Stimulated activated CD8-positive, alpha-beta memory T cell treated with anti-CD3 and anti-CD28 coated beads, Interleukin-7, amount 100 ng/mL, for 24 hours (primary cell): Measurements from ENCODE around the gene TROAP.
"Not testable (repeated sequence)": the region's sequence is repeated elsewhere in the genome, so short reads cannot be mapped to it uniquely, and the experiment has no call there.

Experiments used
- DNase-seq: peaks from one replicate; pipeline ENCODE4 v3.0.0-alpha.2; 2020; ENCODE audit warnings: low read depth

Gene TROAP

DNA sequence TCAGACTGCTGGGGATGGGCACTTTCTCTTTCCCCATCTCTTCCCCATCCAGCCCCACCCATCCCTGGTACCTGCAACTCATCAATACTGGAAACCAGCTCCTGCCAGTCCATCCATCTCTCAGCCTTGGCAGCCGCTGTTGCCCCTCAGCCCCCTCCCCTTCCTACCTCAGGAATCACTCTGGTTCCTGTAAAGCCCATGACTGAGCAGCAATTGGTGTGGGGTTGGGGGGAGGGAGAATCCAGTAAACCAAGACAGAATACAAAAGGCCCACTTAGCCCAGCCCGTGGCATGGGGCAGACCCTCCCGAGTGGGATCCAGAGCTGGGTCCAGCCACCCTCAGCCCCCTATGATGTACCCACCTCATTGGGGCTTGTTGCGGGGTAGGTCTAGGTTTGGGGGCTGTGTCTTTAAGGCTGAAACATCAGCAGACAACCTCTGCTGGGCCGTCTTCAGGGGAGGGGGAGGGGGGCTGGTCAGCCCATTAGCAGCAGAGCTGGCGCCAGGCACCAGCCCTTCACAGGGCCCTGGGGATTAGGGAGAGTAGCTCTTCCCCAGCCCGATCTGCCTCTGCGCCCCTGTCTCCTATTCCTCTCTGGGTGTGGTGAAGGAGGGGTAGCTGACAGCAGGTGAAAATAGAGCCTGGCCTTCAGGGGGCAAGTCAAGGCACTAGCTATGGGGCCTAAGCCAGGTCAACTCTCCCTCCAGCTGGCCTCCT, 28.8 kb upstream of the TROAP start:
- no peak for DNase-seq

DNA sequence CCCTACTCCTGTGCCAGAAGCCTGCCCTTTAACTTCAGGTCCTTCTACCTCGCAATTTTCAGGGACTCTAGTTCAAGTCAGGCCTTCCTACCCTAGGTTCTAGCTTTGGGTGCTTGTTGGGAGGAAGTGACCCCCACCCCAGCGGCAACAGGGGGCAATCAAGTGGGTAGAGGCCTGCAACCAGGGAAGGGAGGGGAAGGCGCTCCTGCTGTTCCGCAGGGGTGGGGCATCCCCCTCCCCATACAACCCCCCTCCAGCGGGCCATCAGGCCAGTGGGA, 28.3 kb upstream of the TROAP start:
- DNase-seq = no peak

DNA sequence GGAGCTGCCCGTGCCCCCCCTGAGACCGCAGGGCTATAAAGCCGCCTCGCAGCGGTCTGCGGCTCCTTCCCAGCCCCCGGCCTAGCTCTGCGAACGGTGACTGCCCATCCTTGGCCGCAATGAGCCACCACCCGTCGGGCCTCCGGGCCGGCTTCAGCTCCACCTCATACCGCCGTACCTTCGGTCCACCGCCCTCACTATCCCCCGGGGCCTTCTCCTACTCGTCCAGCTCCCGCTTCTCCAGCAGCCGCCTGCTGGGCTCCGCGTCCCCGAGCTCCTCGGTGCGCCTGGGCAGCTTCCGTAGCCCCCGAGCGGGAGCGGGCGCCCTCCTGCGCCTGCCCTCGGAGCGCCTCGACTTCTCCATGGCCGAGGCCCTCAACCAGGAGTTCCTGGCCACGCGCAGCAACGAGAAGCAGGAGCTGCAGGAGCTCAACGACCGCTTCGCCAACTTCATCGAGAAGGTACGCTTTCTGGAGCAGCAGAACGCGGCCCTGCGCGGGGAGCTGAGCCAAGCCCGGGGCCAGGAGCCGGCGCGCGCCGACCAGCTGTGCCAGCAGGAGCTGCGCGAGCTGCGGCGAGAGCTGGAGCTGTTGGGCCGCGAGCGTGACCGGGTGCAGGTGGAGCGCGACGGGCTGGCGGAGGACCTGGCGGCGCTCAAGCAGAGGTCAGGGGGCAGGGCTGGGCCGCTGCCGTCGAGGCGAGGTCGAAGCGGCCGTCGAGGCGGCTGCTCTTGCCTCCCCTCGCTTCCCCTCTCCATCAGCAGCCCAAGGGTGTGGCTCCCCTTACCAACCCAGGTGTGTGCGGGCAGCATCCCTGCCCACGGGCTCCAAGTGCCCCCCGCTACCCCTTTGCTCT, 27.7 kb upstream of the TROAP start, which contains the start of gene PRPH:
Gene PRPH, plus strand, starts transcription at position 66 of the 855 bp plus-strand sequence. Its CDS starts 54 bp downstream, at position 120.
- no peak for DNase-seq

DNA sequence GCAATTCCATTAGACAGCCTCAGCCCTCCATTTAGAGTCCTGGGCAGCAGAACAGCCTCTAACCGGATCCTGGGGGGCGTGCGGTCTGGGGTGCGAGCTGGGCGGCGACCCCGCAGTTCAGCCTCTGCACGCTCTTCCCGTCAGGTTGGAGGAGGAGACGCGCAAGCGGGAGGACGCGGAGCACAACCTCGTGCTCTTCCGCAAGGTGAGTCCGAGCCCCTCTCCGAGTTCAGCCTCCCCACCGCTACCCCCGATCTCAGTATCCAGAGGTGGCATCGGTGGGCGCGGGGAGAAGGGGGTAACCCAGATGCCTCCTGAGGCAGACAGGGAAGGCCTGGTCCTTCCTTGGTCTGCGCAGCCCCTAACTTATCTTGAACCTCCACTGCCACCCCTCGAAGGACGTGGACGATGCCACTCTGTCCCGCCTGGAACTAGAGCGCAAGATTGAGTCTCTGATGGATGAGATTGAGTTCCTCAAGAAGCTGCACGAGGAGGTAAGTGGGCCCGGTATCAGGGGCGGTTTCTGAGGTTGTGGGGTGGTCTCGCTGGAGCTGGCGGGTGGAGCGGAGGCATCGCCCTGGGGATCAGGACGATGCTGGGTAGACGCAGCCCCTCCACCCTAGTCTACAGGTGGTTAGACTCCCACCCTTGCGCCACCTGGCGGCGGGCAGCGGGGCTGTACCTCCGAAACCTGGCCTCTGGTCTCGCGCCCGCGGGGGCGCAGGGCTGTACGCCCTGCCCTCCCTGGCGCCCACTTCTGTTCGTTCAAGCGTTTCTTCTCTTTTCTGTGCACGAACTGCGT, 26.8 kb upstream of the TROAP start:
- peak; percentile 43 for DNase-seq

DNA sequence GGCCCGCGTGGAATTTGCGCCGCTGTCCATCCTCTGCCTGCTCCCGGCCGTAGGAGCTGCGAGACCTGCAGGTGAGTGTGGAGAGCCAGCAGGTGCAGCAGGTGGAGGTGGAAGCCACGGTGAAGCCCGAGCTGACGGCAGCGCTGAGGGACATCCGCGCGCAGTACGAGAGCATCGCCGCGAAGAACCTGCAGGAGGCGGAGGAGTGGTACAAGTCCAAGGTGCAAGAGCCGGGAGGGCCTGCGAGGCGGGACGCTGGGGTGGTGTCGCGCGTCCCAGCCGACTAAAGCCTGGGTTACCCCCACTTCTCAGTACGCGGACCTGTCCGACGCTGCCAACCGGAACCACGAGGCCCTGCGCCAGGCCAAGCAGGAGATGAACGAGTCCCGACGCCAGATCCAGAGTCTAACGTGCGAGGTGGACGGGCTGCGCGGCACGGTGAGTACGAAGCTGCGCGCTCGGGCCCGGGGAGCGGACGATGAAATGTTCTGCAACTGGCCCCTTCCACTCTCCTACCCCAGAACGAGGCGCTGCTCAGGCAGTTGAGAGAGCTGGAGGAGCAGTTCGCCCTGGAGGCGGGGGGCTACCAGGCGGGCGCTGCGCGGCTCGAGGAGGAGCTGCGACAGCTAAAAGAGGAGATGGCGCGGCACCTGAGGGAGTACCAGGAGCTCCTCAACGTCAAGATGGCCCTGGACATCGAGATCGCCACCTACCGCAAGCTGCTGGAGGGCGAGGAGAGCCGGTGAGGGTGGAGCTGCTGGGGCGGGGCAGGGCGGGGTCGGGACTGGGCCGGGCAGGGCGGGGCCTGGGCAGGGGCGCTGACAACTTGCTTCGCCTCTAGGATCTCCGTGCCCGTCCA, 26.0 kb upstream of the TROAP start:
- no peak for DNase-seq

DNA sequence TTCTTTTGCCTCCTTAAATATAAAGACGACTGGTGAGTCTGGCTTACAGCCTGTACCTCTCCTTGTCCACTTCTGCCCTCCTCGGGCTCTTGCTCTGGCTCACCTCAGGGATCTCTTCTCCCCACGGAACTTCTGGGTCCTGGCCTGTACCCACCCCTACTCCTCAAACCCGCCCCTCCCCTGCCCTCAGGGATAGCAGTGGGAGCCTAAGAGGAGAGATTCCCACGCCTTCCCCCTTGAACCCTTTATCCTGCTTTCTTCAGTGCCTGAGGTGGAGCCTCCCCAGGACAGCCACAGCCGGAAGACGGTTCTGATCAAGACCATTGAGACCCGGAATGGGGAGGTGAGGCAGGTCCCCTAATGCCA, 25.4 kb upstream of the TROAP start:
- DNase-seq = no peak

DNA sequence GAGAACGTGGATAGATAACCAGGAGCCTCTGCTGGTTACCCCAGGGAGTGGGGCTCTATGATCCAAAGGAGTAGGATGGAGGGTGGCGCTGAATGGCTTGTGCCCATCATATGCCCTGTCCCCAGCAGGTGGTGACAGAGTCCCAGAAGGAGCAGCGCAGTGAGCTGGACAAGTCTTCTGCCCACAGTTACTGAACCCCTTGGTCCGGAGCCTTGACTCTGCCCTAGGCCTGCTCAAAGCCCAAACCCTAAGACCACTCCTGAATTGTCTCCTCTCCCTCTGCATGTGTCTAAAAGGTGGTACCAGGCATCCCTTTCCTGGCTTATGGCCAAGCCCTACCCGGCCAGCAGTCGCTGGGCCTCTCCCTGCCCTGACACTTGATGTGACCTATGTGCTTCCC, 24.9 kb upstream of the TROAP start:
- no peak for DNase-seq

DNA sequence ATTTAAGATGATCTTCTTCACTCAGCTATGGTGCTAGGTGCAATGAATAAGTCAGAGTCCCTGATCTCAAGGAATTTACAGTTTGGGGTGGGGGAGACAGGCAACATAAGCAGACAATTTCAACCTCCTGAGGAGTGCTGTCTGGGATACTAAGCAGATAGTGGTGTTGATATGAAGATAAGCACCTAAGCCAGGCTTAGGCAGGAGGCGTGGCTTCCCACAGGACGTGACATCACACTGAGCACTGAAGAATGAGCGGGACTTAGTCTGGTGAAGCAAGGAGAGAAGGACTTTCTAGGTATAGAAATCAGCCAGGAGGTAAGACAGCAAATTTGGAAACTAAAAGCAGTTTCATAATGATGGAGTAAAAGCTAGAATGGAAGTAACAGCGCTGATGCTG, 21.3 kb upstream of the TROAP start:
- no peak for DNase-seq

DNA sequence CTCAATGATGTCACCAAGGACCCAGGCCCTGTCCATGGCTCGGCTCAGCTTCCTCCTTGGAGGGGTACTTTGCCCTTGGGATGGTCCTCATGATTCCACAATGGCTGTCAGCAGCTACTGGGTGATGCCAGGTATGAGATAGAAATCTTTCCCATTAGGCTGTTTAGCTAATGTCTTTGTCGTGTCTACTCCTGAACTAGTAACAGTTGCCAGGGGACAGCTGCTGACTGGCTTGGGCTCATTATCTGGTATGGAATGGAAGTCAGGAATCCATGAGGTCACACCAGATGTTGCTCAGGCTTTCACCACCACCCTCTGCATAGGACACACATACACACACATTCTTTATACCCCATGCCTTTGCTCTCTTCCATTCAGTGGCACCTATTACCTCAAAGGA, 18.9 kb upstream of the TROAP start:
- no peak for DNase-seq

DNA sequence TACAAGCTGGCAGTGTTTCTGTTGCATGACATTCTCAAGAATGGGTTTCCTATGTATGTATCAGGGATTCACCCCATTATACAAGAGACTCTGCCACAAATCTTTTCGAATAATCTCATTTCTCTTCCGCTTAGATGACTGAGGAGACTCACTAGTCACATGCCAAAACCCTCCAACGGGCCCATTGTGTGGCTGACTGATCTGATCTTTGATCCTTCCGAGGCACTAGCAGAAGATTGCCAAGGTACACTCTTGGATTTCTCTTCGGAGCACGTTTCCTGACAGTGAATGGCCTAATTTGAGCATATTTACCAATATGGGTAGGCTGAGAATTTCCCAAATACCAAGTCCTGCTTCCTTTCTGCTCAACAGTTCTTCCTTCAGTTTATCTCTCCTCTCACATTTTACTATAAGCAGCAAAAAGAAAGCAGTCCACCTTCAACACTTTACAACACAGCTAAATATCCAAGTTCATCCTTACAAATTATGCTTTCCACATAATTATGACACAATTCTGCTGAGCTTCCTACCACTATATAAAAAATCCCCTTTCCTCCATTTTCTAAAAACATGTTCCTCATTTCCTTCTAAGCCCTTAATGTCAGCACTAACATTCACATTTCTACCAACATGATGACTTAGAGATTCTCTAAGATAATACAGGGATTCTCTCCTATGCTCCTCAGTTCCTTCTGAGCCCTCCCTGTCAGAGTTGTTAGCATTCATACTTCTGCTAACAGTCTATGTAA, 17.1 kb upstream of the TROAP start:
- no peak for DNase-seq

DNA sequence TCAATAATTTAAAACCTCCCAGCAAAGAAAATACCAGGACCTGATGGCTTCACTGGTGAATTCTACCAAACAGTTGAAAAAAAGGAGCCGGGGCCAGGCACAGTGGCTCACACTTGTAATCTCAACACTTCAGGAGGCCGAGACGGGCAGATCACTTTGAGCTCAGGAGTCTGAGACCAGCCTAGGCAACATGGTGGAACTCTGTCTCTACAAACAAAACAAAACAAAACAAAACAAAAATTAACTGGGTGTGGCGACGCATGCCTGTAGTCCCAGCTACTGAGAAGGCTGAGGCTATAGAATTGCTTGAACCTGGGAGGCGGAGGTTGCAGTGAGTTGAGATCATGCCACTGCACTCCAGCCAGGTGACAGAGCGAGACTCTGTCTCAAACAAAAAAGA, 13.7 kb upstream of the TROAP start:
- no peak for DNase-seq

DNA sequence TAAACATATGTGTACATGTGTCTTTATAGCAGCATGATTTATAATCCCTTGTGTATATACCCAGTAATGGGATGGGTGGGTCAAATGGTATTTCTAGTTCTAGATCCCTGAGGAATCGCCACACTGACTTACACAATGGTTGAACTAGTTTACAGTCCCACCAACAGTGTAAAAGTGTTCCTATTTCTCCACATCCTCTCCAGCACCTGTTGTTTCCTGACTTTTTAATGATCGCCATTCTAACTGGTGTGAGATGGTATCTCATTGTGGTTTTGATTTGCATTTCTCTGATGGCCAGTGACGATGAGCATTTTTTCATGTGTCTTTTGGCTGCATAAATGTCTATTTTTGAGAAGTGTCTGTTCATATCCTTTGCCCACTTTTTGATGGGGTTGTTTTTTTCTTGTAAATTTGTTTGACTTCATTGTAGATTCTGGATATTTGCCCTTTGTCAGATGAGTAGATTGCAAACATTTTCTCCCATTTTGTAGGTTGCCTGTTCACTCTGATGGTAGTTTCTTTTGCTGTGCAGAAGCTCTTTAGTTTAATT, 12.5 kb upstream of the TROAP start:
- DNase-seq = not testable (repeated sequence)

DNA sequence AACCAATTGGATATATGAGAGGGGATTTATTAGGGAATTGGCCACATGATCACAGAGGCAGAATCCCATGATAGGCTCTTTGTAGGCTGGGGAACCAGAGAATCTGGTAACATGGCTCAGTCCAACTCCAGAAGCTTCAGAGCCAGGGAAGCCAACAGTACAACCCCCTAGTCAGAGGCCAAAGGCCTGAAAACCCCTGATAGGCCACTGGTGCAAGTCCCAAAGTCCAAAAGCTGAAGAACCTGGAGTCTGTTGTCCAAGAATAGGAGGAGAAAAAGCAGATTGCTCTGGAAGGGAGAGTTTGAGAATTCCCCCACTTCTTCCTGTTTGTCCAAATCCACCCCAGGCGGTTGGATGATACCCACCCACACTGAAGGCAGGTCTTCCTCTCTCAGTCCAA, 8.2 kb upstream of the TROAP start:
- no peak for DNase-seq

DNA sequence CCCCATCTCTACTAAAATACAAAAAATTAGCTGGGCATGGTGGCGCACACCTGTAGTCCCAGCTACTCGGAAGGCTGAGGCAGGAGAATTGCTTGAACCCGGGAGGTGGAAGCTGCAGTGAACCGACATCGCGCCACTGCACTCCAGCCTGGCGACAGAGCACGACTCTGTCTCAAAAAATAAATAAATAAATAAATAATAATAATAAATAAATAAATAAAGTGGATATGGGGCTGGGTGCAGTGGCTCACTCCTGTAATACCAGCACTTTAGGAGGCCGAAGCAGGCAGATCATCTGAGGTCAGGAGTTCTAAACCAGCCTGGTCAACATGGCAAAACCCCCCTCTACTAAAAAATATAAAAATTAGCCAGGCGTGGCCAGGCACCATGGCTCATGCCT, 5.9 kb upstream of the TROAP start:
- not testable (repeated sequence) for DNase-seq

DNA sequence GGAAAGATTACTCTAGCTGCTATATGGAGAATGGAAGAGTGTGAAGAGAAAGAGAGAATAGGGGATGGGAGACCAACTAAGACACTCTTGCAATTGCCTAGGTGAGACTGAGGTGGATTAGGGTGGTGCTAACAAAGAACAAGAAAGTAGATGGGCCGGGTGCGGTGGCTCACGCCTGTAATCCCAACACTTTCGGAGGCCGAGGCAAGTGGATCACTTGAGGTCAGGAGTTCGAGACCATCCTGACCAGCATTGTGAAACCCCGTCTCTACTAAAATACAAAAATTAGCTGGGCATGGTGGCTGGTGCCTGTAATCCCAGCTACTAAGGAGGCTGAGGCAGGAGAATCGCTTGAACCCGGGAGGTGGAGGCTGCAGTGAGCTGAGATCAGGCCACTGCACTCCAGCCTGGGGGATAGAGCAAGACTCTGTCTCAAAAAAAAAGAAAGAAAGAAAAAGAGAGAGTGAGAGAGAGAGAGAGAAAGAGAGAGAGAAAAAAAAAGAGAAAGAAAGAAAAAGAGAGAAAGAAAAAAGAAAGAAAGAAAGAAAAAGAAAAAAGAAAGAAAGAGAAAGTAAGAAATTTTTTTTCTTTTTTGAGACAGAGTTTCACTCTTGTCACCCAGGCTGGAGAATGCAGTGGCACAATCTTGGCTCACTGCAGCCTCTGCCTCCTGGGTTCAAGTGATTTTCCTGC, 2.5 kb upstream of the TROAP start:
- DNase-seq = not testable (repeated sequence)

DNA sequence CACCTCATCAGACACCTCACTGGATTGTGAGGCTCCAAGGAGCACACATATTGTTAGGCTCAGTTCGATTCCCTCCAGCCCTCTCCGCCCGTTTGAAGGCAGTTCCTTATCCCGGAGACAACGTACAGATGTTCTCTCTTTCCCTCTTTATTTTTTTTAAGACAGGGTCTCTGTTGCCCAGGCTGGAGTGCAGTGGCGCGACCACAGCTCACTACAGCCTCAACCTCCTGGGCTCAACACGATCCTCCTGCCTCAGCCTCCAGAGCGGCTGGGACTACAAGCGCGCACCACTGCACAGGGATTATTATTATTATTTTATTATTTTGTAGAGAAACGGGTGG, 718 bp upstream of the TROAP start:
- DNase-seq = no peak

DNA sequence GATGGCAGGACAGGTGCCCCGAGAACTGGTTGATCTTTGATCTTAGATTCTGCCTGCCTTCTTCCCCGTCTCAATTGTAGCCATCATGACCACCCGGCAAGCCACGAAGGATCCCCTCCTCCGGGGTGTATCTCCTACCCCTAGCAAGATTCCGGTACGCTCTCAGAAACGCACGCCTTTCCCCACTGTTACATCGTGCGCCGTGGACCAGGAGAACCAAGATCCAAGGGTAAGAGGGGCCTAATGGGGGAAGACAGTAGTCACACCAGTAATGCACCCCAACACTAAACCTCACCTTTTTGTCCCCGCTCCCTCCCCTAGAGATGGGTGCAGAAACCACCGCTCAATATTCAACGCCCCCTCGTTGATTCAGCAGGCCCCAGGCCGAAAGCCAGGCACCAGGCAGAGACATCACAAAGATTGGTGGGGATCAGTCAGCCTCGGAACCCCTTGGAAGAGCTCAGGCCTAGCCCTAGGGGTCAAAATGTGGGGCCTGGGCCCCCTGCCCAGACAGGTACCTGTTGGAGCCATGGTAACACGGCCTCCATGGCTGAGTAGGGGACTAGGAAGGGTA, 556 bp downstream of the TROAP start:
- no peak for DNase-seq

DNA sequence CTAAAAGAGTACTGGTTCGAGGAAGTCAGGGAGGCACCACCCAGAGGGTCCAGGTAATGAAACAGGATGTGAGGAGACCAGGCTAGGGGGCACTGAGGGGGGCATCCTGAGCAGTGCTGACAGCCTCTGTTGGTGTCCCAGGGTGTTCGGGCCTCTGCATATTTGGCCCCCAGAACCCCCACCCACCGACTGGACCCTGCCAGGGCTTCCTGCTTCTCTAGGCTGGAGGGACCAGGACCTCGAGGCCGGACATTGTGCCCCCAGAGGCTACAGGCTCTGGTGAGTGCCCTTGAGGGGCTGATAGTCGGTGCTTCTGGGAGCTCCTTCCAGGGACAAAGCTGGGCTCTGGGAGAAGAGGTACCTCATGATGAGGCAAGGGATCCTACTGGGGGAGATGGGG, 2.6 kb downstream of the TROAP start:
- no peak for DNase-seq

DNA sequence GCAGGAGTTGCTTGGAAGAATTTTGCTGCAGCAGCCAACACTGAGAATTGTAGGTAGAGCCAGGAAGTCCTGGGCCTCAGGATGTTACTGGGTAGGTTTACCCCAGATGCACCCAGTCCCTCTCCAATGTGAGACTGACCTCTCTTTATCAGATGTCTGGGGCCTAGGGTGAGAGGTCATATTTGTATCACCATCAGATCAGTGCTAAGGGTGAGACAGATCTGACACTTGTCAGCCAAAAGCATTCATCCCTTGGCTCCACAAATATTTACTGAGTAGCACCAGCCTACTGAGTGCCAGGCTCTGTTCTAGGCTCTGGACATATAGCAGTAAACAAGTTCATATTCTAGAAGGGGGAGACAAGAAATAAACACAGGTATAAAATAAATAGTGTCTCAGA, 4.3 kb downstream of the TROAP start:
- DNase-seq = no peak

DNA sequence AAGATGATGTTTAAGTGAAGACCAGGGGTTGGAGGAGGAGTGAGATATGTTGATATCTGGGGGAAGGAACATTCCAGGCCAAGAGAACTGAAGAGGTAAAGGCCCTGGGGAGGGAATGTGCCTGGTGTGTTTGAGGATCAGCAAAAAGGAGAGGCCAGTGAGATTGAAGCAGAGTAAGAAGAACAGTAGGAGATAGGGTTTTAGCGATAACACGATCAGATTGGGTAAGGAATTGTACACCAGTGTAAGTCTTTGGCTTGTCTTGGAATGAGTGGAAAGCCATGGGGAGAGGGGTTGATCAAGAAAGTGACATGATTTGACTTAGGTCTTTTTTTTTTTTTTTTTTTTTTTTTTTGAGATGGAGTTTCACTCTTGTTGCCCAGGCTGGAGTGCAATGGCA, 4.8 kb downstream of the TROAP start:
- no peak for DNase-seq
